ENCODE results near the gene MESD.

Gene MESD

DNA sequence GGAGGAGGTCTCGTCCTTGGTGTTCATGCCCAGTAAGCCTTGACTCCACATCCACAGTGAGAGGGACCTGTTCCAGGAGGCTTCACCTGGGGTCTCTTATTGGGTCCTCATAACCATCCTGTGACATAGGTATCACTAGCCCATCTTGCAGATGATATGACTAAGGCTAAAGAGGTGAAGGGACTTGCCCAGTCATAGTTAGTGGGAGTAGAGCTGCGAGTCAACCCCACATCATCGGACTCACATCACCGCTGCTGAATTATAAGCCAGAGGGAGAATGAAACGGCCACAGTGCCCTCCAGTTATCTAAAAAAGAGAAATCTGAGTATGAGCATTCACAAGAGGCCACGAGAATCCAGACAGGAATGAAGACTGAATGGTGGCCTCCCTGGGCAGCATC is 66.0 kb downstream of the MESD start:
- Histone ChIP-seq H3K9me3 (ENCODE audit: control insufficient read depth, low read length) (no peaks in the 10 kb centered on the region), H3K4me1 (ENCODE audit: control insufficient read depth, insufficient read depth, low read length, poor library complexity, severe bottlenecking) (no peaks in the 10 kb centered on the region), H3K4me3 (ENCODE audit: extremely low read depth, insufficient read depth, low read length, poor library complexity, severe bottlenecking) (no peak overlapping the region), H3K36me3 (ENCODE audit: control insufficient read depth, insufficient read depth, low read length) (no peaks in the 10 kb centered on the region), H3K27ac (ENCODE audit: low read depth, low read length, severe bottlenecking) (no peak overlapping the region)
- WGBS, 2 experiments (ENCODE audit: insufficient coverage in 2 of 2) = 91 to 92% methylated on average over 6 of the region's 6 CpGs

DNA sequence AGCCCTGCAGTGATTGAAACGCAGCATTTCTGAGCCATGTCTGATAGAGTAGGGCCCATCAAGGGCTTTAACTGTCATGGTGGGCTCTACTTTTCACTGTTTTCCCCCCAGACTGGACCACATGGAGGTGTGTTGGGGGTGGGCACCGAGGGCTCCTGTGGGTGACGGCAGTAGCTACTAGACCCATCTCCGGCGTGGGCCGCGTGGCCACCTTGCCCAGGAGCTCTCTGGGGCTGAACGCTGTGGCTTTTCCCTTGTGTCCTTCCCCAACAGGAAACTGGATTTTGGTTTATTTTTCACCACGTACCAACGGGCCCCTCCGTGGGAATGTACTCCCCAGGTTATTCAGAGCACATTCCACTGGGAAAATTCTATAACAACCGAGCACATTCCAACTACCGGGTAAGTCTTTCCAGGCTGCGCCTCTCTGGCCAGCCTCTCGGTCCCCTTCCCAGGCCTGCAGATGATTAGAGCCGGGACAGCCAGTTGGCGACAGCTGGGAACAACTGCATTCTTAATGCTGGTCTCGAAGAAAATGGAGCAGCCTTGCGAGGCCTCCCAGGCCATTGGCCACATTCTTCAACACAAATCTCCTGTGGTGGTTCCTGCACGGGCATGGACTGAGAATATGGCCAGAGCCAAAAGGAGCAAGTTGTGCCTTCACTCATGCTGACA is 67.7 kb downstream of the MESD start:
- H3K9me3 ChIP-seq (ENCODE audit: control insufficient read depth, low read length) = no peaks in the 10 kb centered on the region
- H3K36me3 ChIP-seq (ENCODE audit: control insufficient read depth, insufficient read depth, low read length) = no peaks in the 10 kb centered on the region
- WGBS, 2 experiments (ENCODE audit: insufficient coverage in 2 of 2) = 92% methylated on average over 17 to 19 of the region's 20 CpGs
- H3K4me3 ChIP-seq (ENCODE audit: extremely low read depth, insufficient read depth, low read length, poor library complexity, severe bottlenecking) = no peak overlapping the region
- H3K27ac ChIP-seq (ENCODE audit: low read depth, low read length, severe bottlenecking) = no peak overlapping the region
- H3K4me1 ChIP-seq (ENCODE audit: control insufficient read depth, insufficient read depth, low read length, poor library complexity, severe bottlenecking) = no peaks in the 10 kb centered on the region

DNA sequence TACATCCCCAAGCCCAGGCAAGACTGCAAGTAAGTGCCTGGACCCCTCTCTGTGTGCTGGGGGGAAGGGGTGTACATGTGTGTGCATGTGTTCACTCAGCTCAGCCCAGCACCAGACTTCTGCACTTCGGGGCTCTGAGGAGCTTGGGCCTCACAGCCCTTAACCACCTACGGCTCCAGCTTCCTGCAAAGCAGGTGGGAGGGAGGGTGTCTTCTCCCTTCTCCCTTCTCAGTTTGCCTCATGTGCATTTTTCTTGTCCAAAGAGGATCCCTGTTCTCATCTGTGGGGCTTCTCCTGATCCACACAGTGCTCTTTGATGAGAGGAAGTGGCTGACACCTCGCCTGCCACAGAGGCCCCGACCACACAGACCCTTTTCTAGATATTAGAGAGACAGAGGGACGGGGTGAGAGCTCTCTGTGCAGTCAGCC is 69.3 kb downstream of the MESD start:
- Histone ChIP-seq H3K9me3 (ENCODE audit: control insufficient read depth, low read length) (no peaks in the 10 kb centered on the region), H3K36me3 (ENCODE audit: control insufficient read depth, insufficient read depth, low read length) (no peaks in the 10 kb centered on the region), H3K4me1 (ENCODE audit: control insufficient read depth, insufficient read depth, low read length, poor library complexity, severe bottlenecking) (no peaks in the 10 kb centered on the region), H3K4me3 (ENCODE audit: extremely low read depth, insufficient read depth, low read length, poor library complexity, severe bottlenecking) (no peak overlapping the region), H3K27ac (ENCODE audit: low read depth, low read length, severe bottlenecking) (no peak overlapping the region)
- WGBS, 2 experiments (ENCODE audit: insufficient coverage in 2 of 2) = 87 to 89% methylated on average over 3 to 5 of the region's 5 CpGs

DNA sequence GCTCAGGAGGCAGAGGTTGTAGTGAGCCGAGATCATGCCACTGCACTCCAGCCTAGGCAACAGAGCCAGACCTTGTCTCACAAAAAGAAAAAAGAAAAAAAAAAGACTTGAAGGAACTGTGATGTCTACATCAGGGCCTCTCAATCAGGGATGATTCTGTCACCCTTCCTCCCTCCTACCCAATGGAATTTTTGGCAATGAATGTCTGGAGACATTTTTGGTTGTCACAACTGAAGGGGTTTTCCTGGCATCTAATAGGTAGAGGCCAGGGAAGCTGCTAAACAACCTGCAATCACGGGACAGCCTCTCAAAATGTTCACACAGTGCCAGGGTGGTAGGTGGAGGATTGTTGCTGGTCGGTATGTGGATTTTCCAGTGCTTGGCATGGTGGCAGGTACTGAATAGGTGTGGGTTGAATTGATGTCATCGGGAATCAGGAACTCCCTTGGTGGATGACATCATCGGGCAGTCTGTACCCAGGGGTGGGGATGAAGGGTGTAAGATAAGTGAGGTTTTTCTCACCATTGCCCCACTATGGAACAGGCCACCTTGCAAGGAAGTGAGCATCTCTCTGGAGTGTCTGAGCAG is 71.3 kb downstream of the MESD start:
- H3K4me1 ChIP-seq (ENCODE audit: control insufficient read depth, insufficient read depth, low read length, poor library complexity, severe bottlenecking) = peaks cover 2% of the 10 kb centered on the region
- WGBS, 2 experiments (ENCODE audit: insufficient coverage in 2 of 2) = 88 to 89% methylated on average over 4 to 5 of the region's 5 CpGs
- no peak overlapping the region for H3K4me3 ChIP-seq (ENCODE audit: extremely low read depth, insufficient read depth, low read length, poor library complexity, severe bottlenecking)
- no peaks in the 10 kb centered on the region for H3K36me3 ChIP-seq (ENCODE audit: control insufficient read depth, insufficient read depth, low read length)
- no peak overlapping the region for H3K27ac ChIP-seq (ENCODE audit: low read depth, low read length, severe bottlenecking)
- H3K9me3 ChIP-seq (ENCODE audit: control insufficient read depth, low read length) = no peaks in the 10 kb centered on the region

DNA sequence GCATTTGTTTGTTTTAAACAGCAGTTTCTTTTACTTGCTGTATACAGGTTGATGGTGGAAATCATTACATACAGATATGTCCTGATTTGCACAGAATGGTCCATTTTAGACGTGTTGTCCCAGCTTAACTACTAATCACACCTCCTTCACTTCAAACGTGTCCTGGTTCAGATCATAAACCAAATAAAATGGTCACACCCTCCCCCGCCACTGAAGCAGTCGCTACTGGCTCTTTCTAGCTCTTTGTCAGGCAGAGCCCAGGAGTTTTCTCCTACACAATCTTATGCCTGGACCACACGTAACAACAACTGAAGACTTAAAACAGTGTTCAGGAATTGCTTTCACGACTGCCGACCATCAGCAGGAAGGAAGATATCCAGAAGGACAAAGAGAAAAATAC is 73.6 kb downstream of the MESD start:
- H3K9me3 ChIP-seq (ENCODE audit: control insufficient read depth, low read length) = no peaks in the 10 kb centered on the region
- H3K36me3 ChIP-seq (ENCODE audit: control insufficient read depth, insufficient read depth, low read length) = no peaks in the 10 kb centered on the region
- 61 to 79% methylated on average over 6 to 7 of the region's 7 CpGs for WGBS, 2 experiments (ENCODE audit: insufficient coverage in 2 of 2)
- no peak overlapping the region for H3K4me3 ChIP-seq (ENCODE audit: extremely low read depth, insufficient read depth, low read length, poor library complexity, severe bottlenecking)
- no peak overlapping the region for H3K27ac ChIP-seq (ENCODE audit: low read depth, low read length, severe bottlenecking)
- H3K4me1 ChIP-seq (ENCODE audit: control insufficient read depth, insufficient read depth, low read length, poor library complexity, severe bottlenecking) = peaks cover 3% of the 10 kb centered on the region

DNA sequence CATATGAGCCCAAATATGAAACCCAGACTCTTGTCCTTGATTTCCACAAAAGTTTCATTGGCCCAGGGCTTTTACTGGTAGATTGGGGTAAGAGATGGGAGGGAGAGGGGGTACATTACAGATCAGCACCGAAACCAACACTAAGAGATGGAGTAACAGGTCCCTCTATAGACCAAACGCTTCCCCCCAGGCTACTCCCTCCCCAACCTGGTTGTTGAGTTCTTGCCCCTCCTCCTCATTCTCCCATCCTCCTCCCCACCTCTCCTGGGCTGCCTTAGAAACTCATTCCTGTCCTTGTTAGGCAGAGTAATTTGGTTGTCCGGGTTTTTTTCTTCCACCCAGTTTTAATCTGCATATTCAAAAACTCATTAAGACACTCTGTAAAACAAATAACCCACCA is 74.1 kb downstream of the MESD start:
- Histone ChIP-seq H3K4me3 (ENCODE audit: extremely low read depth, insufficient read depth, low read length, poor library complexity, severe bottlenecking) (no peak overlapping the region), H3K27ac (ENCODE audit: low read depth, low read length, severe bottlenecking) (no peak overlapping the region), H3K36me3 (ENCODE audit: control insufficient read depth, insufficient read depth, low read length) (no peaks in the 10 kb centered on the region), H3K4me1 (ENCODE audit: control insufficient read depth, insufficient read depth, low read length, poor library complexity, severe bottlenecking) (peaks cover 3% of the 10 kb centered on the region), H3K9me3 (ENCODE audit: control insufficient read depth, low read length) (no peaks in the 10 kb centered on the region)
- WGBS, 2 experiments (ENCODE audit: insufficient coverage in 2 of 2) = 18 to 50% methylated on average over 1 to 2 of the region's 3 CpGs

DNA sequence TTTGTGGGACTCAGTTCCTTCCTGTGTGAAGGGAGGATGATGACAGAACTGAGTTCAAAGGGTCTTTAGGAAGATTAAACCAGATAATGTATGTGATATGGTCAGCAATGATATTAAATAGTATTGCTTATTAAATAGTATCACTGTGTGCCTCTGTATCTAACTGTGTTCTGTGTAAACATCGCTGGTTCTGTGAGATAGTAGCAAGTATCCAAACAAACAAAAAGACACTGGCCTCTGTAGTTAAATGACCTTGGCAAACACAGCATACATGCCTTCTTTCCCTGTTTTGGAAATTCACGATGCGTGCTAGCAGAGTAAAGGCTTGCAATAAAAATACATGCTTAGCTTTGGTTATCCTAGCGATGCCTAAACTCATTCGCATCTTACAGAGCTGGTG is 76.1 kb downstream of the MESD start:
- H3K4me3 ChIP-seq (ENCODE audit: extremely low read depth, insufficient read depth, low read length, poor library complexity, severe bottlenecking) = no peak overlapping the region
- H3K4me1 ChIP-seq (ENCODE audit: control insufficient read depth, insufficient read depth, low read length, poor library complexity, severe bottlenecking) = peaks cover 3% of the 10 kb centered on the region
- H3K36me3 ChIP-seq (ENCODE audit: control insufficient read depth, insufficient read depth, low read length) = no peaks in the 10 kb centered on the region
- peaks cover 5% of the 10 kb centered on the region for H3K9me3 ChIP-seq (ENCODE audit: control insufficient read depth, low read length)
- no peak overlapping the region for H3K27ac ChIP-seq (ENCODE audit: low read depth, low read length, severe bottlenecking)
- whole genome bisulfite sequencing, 2 experiments (ENCODE audit: insufficient coverage in 2 of 2) = 92 to 95% methylated on average over 5 of the region's 5 CpGs

DNA sequence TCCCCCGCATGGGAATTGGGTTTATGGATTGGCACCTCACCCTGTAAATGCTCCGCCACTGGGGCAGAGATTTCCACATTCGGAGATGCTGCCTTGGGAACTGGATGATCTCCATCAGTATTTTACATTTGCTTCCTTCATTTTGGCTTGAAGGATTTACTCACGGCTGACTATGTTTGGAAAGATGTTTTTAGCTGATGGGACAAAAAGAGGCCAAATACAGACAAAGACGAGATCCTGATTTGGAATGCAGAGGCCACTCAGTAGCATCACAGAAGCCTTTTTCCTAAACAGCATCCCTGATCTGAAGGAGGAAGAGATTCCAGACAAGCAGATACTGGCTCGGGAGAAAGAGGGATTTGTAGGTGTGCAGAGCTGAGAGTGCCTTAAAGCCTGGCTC is 76.9 kb downstream of the MESD start:
- Histone ChIP-seq H3K27ac (ENCODE audit: low read depth, low read length, severe bottlenecking) (no peak overlapping the region), H3K36me3 (ENCODE audit: control insufficient read depth, insufficient read depth, low read length) (no peaks in the 10 kb centered on the region), H3K4me1 (ENCODE audit: control insufficient read depth, insufficient read depth, low read length, poor library complexity, severe bottlenecking) (peaks cover 3% of the 10 kb centered on the region), H3K4me3 (ENCODE audit: extremely low read depth, insufficient read depth, low read length, poor library complexity, severe bottlenecking) (no peak overlapping the region), H3K9me3 (ENCODE audit: control insufficient read depth, low read length) (peaks cover 5% of the 10 kb centered on the region)
- 95 to 100% methylated on average over 3 to 4 of the region's 6 CpGs for WGBS, 2 experiments (ENCODE audit: insufficient coverage in 2 of 2)

DNA sequence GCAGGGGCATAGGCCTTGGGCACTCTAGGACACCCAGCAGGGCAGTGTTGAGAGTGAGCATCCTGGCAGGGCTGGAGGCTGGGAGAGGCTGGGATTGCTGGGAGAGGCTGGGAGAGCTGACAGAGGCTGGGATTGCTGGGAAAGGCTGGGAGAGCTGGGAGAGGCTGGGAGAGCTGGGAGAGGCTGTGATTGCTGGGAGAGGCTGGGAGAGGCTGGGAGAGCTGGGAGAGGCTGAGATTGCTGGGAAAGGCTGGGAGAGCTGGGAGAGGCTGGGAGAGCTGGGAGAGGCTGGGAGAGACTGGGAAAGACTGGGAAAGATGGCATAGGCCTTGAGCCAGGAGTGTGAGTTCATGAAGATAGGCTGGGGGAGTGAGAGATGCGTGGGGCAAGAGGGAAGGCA is 77.8 kb downstream of the MESD start:
- Histone ChIP-seq H3K9me3 (ENCODE audit: control insufficient read depth, low read length) (peaks cover 5% of the 10 kb centered on the region), H3K4me1 (ENCODE audit: control insufficient read depth, insufficient read depth, low read length, poor library complexity, severe bottlenecking) (peaks cover 3% of the 10 kb centered on the region), H3K36me3 (ENCODE audit: control insufficient read depth, insufficient read depth, low read length) (no peaks in the 10 kb centered on the region), H3K27ac (ENCODE audit: low read depth, low read length, severe bottlenecking) (no peak overlapping the region), H3K4me3 (ENCODE audit: extremely low read depth, insufficient read depth, low read length, poor library complexity, severe bottlenecking) (no peak overlapping the region)
- 100% methylated on average over 1 of the region's 1 CpG for WGBS, 2 experiments (ENCODE audit: insufficient coverage in 2 of 2)

DNA sequence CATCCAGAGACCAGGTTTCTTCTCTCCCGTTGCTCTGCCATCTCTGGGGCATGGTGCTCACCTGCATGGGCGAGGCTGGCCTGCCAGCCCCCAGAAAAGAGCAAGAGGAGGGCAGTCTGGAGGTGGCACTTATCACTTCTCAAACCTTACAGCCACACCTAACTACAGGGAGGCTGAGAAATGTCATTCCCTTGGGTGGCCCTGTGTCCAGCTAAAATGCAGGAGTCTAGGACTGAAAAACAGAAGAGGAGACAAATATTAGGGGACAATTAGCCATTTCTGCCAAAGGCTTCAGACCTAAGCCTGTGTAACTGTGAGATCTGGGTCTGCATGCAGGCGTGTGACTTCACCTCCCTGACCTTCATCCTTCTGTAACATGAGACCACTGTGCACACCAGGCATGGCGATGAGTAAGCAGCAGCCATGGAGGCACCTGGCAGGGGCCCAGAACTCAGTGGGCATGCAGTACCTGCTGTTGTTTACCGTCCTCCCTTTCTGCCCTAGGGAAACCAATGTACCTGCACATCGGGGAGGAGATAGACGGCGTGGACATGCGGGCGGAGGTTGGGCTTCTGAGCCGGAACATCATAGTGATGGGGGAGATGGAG is 83.4 kb downstream of the MESD start:
- Histone ChIP-seq H3K27ac (ENCODE audit: low read depth, low read length, severe bottlenecking) (no peak overlapping the region), H3K36me3 (ENCODE audit: control insufficient read depth, insufficient read depth, low read length) (no peaks in the 10 kb centered on the region), H3K9me3 (ENCODE audit: control insufficient read depth, low read length) (peaks cover 5% of the 10 kb centered on the region), H3K4me3 (ENCODE audit: extremely low read depth, insufficient read depth, low read length, poor library complexity, severe bottlenecking) (no peak overlapping the region), H3K4me1 (ENCODE audit: control insufficient read depth, insufficient read depth, low read length, poor library complexity, severe bottlenecking) (peaks cover 7% of the 10 kb centered on the region)
- WGBS, 2 experiments (ENCODE audit: insufficient coverage in 2 of 2) = 75 to 92% methylated on average over 3 to 5 of the region's 11 CpGs

DNA sequence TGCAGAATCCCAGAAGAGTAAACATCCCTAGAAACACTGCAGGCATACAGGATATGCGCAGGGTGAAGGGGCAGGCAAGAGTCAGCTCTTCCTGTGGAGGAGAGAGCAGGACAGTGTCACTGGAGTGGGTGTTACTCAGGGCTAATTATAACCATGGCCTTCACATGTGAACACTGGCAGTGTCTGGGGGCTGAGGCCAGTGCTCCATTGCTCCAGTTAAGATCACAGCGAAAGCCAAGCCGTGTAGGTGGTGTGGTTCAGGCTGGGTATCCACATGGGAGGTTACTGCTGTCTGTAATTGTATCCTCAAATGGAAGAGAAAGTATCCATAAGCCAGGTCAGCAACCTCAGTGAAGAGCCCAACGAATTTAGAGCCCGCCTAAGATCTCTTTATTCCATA is 84.6 kb downstream of the MESD start:
- Histone ChIP-seq H3K27ac (ENCODE audit: low read depth, low read length, severe bottlenecking) (no peak overlapping the region), H3K9me3 (ENCODE audit: control insufficient read depth, low read length) (peaks cover 5% of the 10 kb centered on the region), H3K4me1 (ENCODE audit: control insufficient read depth, insufficient read depth, low read length, poor library complexity, severe bottlenecking) (peaks cover 7% of the 10 kb centered on the region), H3K4me3 (ENCODE audit: extremely low read depth, insufficient read depth, low read length, poor library complexity, severe bottlenecking) (no peak overlapping the region), H3K36me3 (ENCODE audit: control insufficient read depth, insufficient read depth, low read length) (no peaks in the 10 kb centered on the region)
- 84 to 96% methylated on average over 3 to 4 of the region's 5 CpGs for WGBS, 2 experiments (ENCODE audit: insufficient coverage in 2 of 2)

All from mesodermal cell (in vitro differentiated cells).